HG03520 (cell line): ENCODE data around the gene CCDC39.

Experiments
- ATAC-seq: cut with Tn5 transposase; IDR thresholded peaks from one replicate; pipeline ENCODE4 v1.9.1; 2021; ENCODE audit warnings: mild to moderate bottlenecking, moderate library complexity; ENCODE audit not compliant: unreplicated experiment

CCDC39 gene

GRCh38 chr3:180679178-180680096 lies at the start of gene CCDC39:
Gene CCDC39, minus strand, starts transcription at chr3:180679489. Its CDS starts 109 bp downstream, at chr3:180679380.
- peak; percentile 92 for ATAC-seq

- no peak for ATAC-seq
Measured at GRCh38 chr3:180720012-180720411, 40.7 kb upstream of the CCDC39 start.

GRCh38 chr3:180707896-180708295 lies 28.6 kb upstream of the CCDC39 start:
- no peak for ATAC-seq

- no peak for ATAC-seq
Measured at GRCh38 chr3:180705619-180706018, 26.3 kb upstream of the CCDC39 start.

- no peak for ATAC-seq
Measured at GRCh38 chr3:180704532-180704931, 25.2 kb upstream of the CCDC39 start.

GRCh38 chr3:180700941-180701340 lies 21.7 kb upstream of the CCDC39 start:
- ATAC-seq: no peak

- ATAC-seq: no peak
Measured at GRCh38 chr3:180698760-180699270, 19.5 kb upstream of the CCDC39 start.

- ATAC-seq: no peak
Measured at GRCh38 chr3:180694321-180694720, 15.0 kb upstream of the CCDC39 start.

- ATAC-seq: no peak
Measured at GRCh38 chr3:180693656-180694055, 14.4 kb upstream of the CCDC39 start.

- ATAC-seq: no peak
Measured at GRCh38 chr3:180690061-180690460, 10.8 kb upstream of the CCDC39 start.

GRCh38 chr3:180684807-180685206 lies 5.5 kb upstream of the CCDC39 start:
- ATAC-seq: no peak

GRCh38 chr3:180683816-180684215 lies 4.5 kb upstream of the CCDC39 start:
- ATAC-seq: no peak

GRCh38 chr3:180680097-180680430 lies 775 bp upstream of the CCDC39 start:
- ATAC-seq: peak; percentile 37

GRCh38 chr3:180678231-180678630 lies 1.1 kb downstream of the CCDC39 start:
- no peak for ATAC-seq

- no peak for ATAC-seq
Measured at GRCh38 chr3:180661444-180661843, 17.8 kb downstream of the CCDC39 start.

- ATAC-seq: no peak
Measured at GRCh38 chr3:180657094-180657493, 22.2 kb downstream of the CCDC39 start.

- no peak for ATAC-seq
Measured at GRCh38 chr3:180656406-180656805, 22.9 kb downstream of the CCDC39 start.

- ATAC-seq: peak; percentile 55
Measured at GRCh38 chr3:180646187-180646790, 33.0 kb downstream of the CCDC39 start.

- ATAC-seq: no peak
Measured at GRCh38 chr3:180640987-180641386, 38.3 kb downstream of the CCDC39 start.

- ATAC-seq: no peak
Measured at GRCh38 chr3:180633722-180634121, 45.6 kb downstream of the CCDC39 start.

- no peak for ATAC-seq
Measured at GRCh38 chr3:180631317-180631716, 48.0 kb downstream of the CCDC39 start.

- no peak for ATAC-seq
Measured at GRCh38 chr3:180630371-180630770, 48.9 kb downstream of the CCDC39 start.
